Heart left ventricle (tissue), 13 donors: ENCODE data around the gene PAK1.

ENCODE experiments used
- CTCF ChIP-seq, 12 donors: fragments of 200-600 bp; sonication (generic) in 4 of 12; IDR thresholded peaks; one replicate each; pipeline versions ENCODE4 v1.5.0 to v1.8.0; 2018 to 2022; ENCODE audit warnings: antibody characterized with exemption in 12 of 12, mild to moderate bottlenecking in 5 of 12
- POLR2A ChIP-seq, 2 donors: fragments of 450-650 bp; IDR thresholded peaks; one replicate each; pipeline ENCODE4 v1.6.1; 2017; ENCODE audit warnings: antibody characterized with exemption in 2 of 2, mild to moderate bottlenecking in 2 of 2, moderate library complexity in 2 of 2
- donor health status: ischemic (EF 13 %, LVEDD 7.1; RV severe dilation, severe dysfunction).
- donor health status: DM: no; HTN: yes; CAD: no.
- donor health status: DM: no; HTN: no; CAD: no.
- donor health status: ischemic (EF 25% LVEDD 6.9; RV normal size, moderate dysfunction).
- donor health status: ischemic (EF 25% LVEDD 5.7; RV mildly dilated, moderate dysfunction).
- donor health status: ischemic (EF 35%, LVEDD 5.7; RV mildly dilated, moderate dysfunction).
- donor health status: nonischemic (EF 11% LVEDD 7.7; RV severe dilation, severe dysfunction).
- donor health status: DM: yes; HTN: yes; CAD: no.
- donor health status: PGD.
- donor health status: ischemic (EF 29% LVEDD 5.4; RV normal size, mild dysfunction).
- donor health status: nonischemic (EF 23%, LVEDD 6.1; RV moderate dilation, normal function).

- no peak for TF ChIP-seq CTCF (IDR thresholded peaks at IDR 0.05)
- TF ChIP-seq POLR2A (IDR thresholded peaks at IDR 0.05) = no peak
These were observed 36.9 kb downstream of the PAK1 start for GRCh38 chr11:77436969-77437368.
